HG03064 (cell line): ENCODE data around the gene GPM6B.

Experiments
- ATAC-seq: cut with Tn5 transposase; IDR thresholded peaks from one replicate; pipeline ENCODE4 v1.9.1; 2021; ENCODE audit warnings: low read depth; ENCODE audit not compliant: unreplicated experiment

The GPM6B gene

GRCh38 chrX:13825178-13825762 lies 8.4 kb upstream of the GPM6B start:
- ATAC-seq: no peak

GRCh38 chrX:13824746-13825145 lies 7.9 kb upstream of the GPM6B start:
- ATAC-seq: no peak

GRCh38 chrX:13821738-13822137 lies 4.8 kb upstream of the GPM6B start:
- ATAC-seq: no peak

GRCh38 chrX:13816176-13816575 lies 717 bp downstream of the GPM6B start:
- ATAC-seq: no peak

DNA sequence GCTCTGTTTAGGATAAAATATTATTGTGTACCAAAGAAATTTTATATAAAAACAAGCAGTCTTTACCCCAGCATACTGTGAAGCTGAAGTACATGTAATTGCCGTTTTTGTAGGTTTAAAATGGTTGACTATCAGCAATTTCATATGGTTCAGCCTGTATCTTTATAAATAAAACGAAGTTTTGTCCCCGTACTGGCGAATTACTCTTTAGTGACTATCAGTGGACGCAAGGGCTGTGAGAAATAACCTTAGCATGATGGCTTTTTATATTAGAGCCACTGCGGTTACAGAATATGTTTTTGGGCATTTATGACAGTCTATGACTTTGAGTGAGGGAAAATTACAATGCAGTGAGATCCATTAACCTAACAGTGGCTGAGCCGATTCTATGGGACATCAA lies 1.2 kb downstream of the GPM6B start:
- no peak for ATAC-seq

- no peak for ATAC-seq
Observed at GRCh38 chrX:13808865-13809264, 8.0 kb downstream of the GPM6B start.

- no peak for ATAC-seq
Observed at GRCh38 chrX:13808293-13808692, 8.6 kb downstream of the GPM6B start.

DNA sequence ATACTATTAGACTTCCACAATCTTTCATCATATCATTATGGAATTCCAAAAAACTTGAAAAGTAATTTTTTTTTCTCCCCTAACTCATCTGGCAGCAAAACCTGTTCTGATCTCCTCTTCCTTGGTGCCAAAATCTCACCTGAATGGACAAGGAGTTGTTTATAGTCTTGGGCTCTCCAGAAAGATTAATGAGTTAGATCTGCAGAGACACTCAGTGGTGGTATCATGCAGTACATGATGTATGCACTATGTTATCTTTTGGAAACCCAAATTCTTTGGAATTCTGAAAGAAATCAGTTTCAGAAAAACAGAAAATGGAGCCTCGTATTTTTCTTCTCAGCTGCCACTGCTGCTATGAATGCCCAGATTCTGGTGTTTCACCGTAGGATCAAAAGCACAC lies 11.7 kb downstream of the GPM6B start:
- no peak for ATAC-seq

DNA sequence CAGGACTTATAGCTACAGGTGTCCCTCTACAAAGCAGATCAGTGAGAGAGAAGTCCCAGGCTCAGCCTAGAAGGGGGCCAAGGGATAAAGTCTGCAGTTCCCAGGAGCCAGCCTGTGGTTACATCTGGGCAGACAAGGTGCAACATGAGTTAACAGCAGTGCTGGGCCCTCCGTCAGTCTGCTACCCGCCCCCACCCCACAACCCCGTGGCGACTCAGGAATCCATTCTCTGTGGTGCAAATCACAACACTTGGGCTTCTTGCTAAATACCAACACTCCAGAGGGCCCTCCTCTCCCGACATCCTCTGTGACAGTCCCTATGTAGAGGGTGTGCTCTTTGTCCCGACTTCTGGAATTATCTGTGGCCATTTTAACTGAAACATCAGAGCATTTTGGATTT lies 13.8 kb downstream of the GPM6B start:
- no peak for ATAC-seq

DNA sequence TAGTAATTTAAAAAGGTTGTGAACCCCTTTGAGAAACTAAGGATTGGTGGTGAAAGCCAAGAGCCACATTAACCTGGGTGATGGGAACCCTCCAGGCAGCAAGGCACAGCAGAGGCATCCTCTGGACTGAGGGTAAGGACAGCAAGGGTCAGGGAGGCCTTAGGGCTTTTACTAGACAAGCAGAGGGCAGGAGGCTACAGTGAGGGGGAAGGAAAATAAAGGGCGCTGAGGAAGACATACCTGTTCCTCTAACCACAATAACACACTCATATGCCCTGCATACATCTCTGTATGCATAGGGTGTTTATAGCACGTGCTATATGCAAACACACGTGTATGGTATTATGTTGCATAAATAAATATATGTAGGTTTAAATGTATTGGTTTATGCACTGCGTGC lies 18.7 kb downstream of the GPM6B start:
- no peak for ATAC-seq

DNA sequence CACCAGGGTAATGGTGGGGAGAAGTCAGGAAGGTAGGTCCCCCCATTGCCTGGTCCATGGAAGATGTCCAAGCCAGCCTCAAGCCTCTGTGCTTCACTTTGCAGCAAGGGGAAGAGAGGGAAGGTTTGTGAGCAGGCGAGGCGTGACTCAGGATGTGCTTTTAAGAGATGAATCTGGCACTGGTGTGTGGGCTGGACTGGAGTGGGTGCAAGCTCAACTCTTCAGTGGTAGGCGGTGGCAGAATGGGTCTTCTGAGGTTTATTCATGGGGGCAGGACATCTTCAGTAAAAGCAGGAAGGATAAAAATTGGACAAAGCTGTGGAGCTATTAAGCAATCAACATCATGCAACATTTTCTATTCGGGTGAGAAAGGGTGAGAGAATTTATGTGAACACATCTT lies 19.4 kb downstream of the GPM6B start:
- ATAC-seq: no peak

DNA sequence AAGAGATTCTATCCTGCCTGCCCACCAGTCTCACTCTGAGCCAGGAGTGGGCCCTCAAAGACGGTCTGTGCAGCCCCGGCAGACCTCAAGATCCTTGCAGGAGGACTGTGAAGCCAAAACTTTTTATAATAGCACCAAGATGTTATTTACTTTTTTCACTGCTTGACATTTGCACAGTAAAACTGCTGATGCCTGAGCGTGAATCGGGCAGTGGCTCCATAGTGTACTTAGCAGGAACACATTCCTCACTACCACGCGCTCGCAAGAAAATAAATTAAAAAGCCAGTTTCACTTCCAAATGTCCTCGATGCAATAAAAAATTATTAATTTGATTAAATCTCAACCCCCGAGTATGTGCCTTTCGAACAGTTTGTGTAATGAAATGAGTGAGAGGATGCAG lies 22.5 kb downstream of the GPM6B start:
- no peak for ATAC-seq

DNA sequence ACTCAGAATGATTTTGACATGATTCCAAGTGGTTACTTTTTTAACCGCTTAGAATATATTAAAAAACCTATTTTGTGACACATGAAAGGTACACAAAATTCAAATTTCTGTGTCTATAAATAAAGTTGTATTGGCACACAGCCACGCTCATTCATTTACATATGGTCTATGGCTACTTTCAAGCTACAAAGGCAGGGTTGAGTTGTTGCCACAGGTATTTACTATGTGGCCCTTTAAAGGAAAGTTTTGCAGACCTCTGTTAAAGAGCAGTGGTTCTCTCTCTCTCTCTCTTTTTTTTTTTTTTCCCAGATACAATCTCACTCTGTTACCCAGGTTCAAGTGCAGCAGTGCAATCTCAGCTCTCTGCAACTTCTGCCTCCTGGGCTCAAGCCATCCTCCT lies 23.0 kb downstream of the GPM6B start:
- ATAC-seq: no peak

GRCh38 chrX:13791559-13791958 lies 25.3 kb downstream of the GPM6B start:
- ATAC-seq: no peak

- no peak for ATAC-seq
Observed at GRCh38 chrX:13791145-13791544, 25.7 kb downstream of the GPM6B start.

- ATAC-seq: no peak
Observed at GRCh38 chrX:13790206-13791131, 26.4 kb downstream of the GPM6B start.

DNA sequence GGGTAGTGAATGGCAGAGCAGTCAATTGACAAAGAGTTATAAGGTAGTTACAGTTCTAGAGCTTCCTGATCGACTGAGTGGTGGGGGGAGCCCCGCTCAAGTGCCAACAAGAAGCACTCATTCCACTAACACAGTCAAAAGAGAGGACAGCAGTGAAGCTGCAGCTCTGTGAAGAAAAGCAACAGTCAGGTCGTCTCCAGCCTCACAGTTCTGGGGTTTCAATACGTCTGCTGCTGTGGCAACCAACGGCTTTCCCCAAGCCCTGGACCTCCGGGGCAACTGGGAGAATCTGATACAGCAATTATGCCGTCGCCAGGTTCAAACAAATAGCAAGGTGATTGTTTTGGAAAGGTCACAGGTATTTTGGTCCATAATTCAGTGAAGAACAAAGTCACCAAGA lies 30.8 kb downstream of the GPM6B start:
- ATAC-seq: no peak

- ATAC-seq: no peak
Observed at GRCh38 chrX:13780868-13781427, 35.9 kb downstream of the GPM6B start.

- no peak for ATAC-seq
Observed at GRCh38 chrX:13778916-13779315, 38.0 kb downstream of the GPM6B start.

GRCh38 chrX:13776387-13776786 lies 40.5 kb downstream of the GPM6B start:
- ATAC-seq: no peak

GRCh38 chrX:13775837-13776236 lies 41.1 kb downstream of the GPM6B start:
- no peak for ATAC-seq

DNA sequence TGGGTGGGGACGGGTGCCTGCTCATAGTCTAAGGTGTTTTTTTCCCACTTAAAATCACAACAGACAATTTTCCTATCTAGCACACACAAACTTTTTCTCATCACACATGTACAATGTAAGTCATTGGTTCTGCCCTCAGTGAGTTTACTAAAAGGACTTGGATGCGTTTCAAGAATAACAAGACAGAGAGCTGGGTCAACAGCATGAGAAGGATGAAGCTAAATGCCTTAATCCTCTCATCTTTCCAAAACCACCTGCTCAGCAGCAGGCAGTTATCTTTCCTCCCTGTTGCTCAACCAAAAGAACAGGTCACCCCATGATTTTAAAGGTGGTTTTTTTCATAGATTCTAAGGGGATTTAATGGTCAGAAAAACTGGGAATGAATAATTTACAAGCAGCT lies 42.2 kb downstream of the GPM6B start:
- no peak for ATAC-seq
